GM10248 (cell line): ENCODE results near the gene C2CD4C.

ENCODE experiments used
- CTCF ChIA-PET: fragments of 300-600 bp; sonication (Branson Sonifier 250); formaldehyde crosslinking; extraction: SDS; loops from one replicate; lab custom pipeline; 2021; ENCODE audit warnings: antibody characterized with exemption; lab: Yijun Ruan, JAX
- POLR2A ChIA-PET: fragments of 350-650 bp; sonication (Branson Sonifier 250); formaldehyde crosslinking; extraction: SDS; loops from one replicate; lab custom pipeline; 2020; ENCODE audit warnings: antibody characterized with exemption; lab: Yijun Ruan, JAX
- DNase-seq: peaks from one replicate; pipeline ENCODE4 v3.0.0; 2012; ENCODE audit errors: extremely low spot score
- CTCF ChIP-seq: IDR thresholded peaks from 2 replicates; pipeline ENCODE4 v1.5.1; 2012; ENCODE audit warnings: mild to moderate bottlenecking, low read depth; ENCODE audit errors: extremely low read depth, missing control alignments, control extremely low read depth

Gene C2CD4C

GRCh38 chr19:438416-438958 is 29.5 kb upstream of the C2CD4C start:
- no peak for DNase-seq
- ChIA-PET POLR2A (no interaction called here), CTCF (no interaction called here)
- TF ChIP-seq CTCF, result no peak

GRCh38 chr19:437041-437440 is 28.1 kb upstream of the C2CD4C start:
- ChIA-PET CTCF (no interaction called here), POLR2A (no interaction called here)
- no peak for DNase-seq
- no peak for TF ChIP-seq CTCF

GRCh38 chr19:436413-436950 is 27.5 kb upstream of the C2CD4C start:
- ChIA-PET CTCF (no interaction called here), POLR2A (no interaction called here)
- no peak for TF ChIP-seq CTCF
- DNase-seq, result no peak

- no peak for TF ChIP-seq CTCF
- ChIA-PET CTCF (no interaction called here), POLR2A (no interaction called here)
- DNase-seq, result no peak
Observed at GRCh38 chr19:435707-436412, 26.9 kb upstream of the C2CD4C start.

GRCh38 chr19:435056-435706 is 26.2 kb upstream of the C2CD4C start:
- CTCF ChIA-PET, result no interaction called here

More at GRCh38 chr19:435056-435706, 26.2 kb upstream of the C2CD4C start:
- TF ChIP-seq CTCF, result no peak
- DNase-seq, result no peak
- POLR2A ChIA-PET, result no interaction called here
